Measurements from ENCODE around the gene MYMX. TPM values are rescaled to one million over a fixed set of nuclear protein-coding genes. Genes with fewer than 3 reads are reported as not detected.

Gene MYMX
- polyA plus RNA-seq, 3 donors from 2014 or later, result not detected

- Mint-ChIP-seq H3K27ac (no peak overlapping the region), H3K4me1 (peaks cover 12 to 28% of the 10 kb centered on the region in 2 donors), H3K27me3 (ENCODE audit: low read depth in 3 of 3) (peaks cover 4 to 21% (median 11%) of the 10 kb centered on the region in 3 donors), H3K4me3 (peak overlapping the region in 4 of 5 donors; percentile 42 to 61 (median 54)), H3K9me3 (no peaks in the 10 kb centered on the region), H3K36me3 (peaks cover 0 to under 1% (median 0%) of the 10 kb centered on the region in 3 donors)
- peak; percentile 30 to 44 (median 43) for DNase-seq
These were observed 2.5 kb downstream of the MYMX start for GRCh38 chr6:44219053-44219814.

- Mint-ChIP-seq H3K4me3 (peak overlapping the region in 3 of 5 donors; percentile 30 to 42 (median 40)), H3K9me3 (no peaks in the 10 kb centered on the region), H3K27me3 (ENCODE audit: low read depth in 3 of 3) (peaks cover 9 to 20% (median 11%) of the 10 kb centered on the region in 3 donors), H3K36me3 (no peaks in the 10 kb centered on the region), H3K4me1 (peaks cover 17 to 32% of the 10 kb centered on the region in 2 donors), H3K27ac (no peak overlapping the region)
- no peak for DNase-seq
These were observed 3.4 kb downstream of the MYMX start for GRCh38 chr6:44219815-44220784.

GRCh38 chr6:44220913-44221290, 4.2 kb downstream of the MYMX start:
- H3K36me3 Mint-ChIP-seq, result no peaks in the 10 kb centered on the region
- H3K4me1 Mint-ChIP-seq, result peaks cover 17 to 32% of the 10 kb centered on the region in 2 donors
- H3K27me3 Mint-ChIP-seq (ENCODE audit: low read depth in 3 of 3), result peaks cover 9 to 19% (median 11%) of the 10 kb centered on the region in 3 donors
- DNase-seq, result no peak
- no peaks in the 10 kb centered on the region for H3K9me3 Mint-ChIP-seq
- H3K27ac Mint-ChIP-seq, result peak overlapping the region in 1 of 6 donors; percentile 59
- peak overlapping the region in 1 of 5 donors; percentile 10 for H3K4me3 Mint-ChIP-seq

- Mint-ChIP-seq H3K9me3 (no peaks in the 10 kb centered on the region), H3K4me1 (peaks cover 17 to 32% of the 10 kb centered on the region in 2 donors), H3K27me3 (ENCODE audit: low read depth in 3 of 3) (peaks cover 9 to 17% (median 11%) of the 10 kb centered on the region in 3 donors), H3K4me3 (peak overlapping the region in 1 of 5 donors; percentile 10), H3K36me3 (no peaks in the 10 kb centered on the region), H3K27ac (peak overlapping the region in 2 of 6 donors; percentile 35 to 59)
- DNase-seq, result peak; percentile 63 to 67 (median 64)
These were observed 4.7 kb downstream of the MYMX start for GRCh38 chr6:44221291-44221960.

- Mint-ChIP-seq H3K27me3 (ENCODE audit: low read depth in 3 of 3) (peaks cover 9 to 14% (median 11%) of the 10 kb centered on the region in 3 donors), H3K4me1 (peaks cover 17 to 32% of the 10 kb centered on the region in 2 donors), H3K27ac (no peak overlapping the region), H3K9me3 (no peaks in the 10 kb centered on the region), H3K4me3 (peak overlapping the region in 1 of 5 donors; percentile 75), H3K36me3 (no peaks in the 10 kb centered on the region)
- no peak for DNase-seq
These were observed 5.2 kb downstream of the MYMX start for GRCh38 chr6:44221961-44222335.

- no peak for DNase-seq
- Mint-ChIP-seq H3K4me3 (peak overlapping the region; percentile 72 to 84 (median 81)), H3K27ac (no peak overlapping the region), H3K4me1 (peaks cover 17 to 32% of the 10 kb centered on the region in 2 donors), H3K27me3 (ENCODE audit: low read depth in 3 of 3) (peaks cover 9 to 14% (median 11%) of the 10 kb centered on the region in 3 donors), H3K9me3 (no peaks in the 10 kb centered on the region), H3K36me3 (no peaks in the 10 kb centered on the region)
These were observed 6.0 kb downstream of the MYMX start for GRCh38 chr6:44222486-44223318.

- Mint-ChIP-seq H3K27me3 (ENCODE audit: low read depth in 3 of 3) (peaks cover 9 to 11% (median 9%) of the 10 kb centered on the region in 3 donors), H3K9me3 (no peaks in the 10 kb centered on the region), H3K4me1 (peaks cover 17 to 29% of the 10 kb centered on the region in 2 donors), H3K36me3 (no peaks in the 10 kb centered on the region), H3K4me3 (peak within 1 kb of the TSS; percentile 75 to 84 (median 82)), H3K27ac (peak within 1 kb of the TSS in 2 of 6 donors; percentile 28 to 60)
- peak; percentile 70 to 78 (median 77) for DNase-seq
These were observed 6.7 kb downstream of the MYMX start, which contains the start of gene SLC29A1 for GRCh38 chr6:44223319-44224028. Gene SLC29A1 (plus strand): TSS chr6:44223595. CDS start chr6:44227314, 3,719 bp downstream.

GRCh38 chr6:44224029-44224964, 7.6 kb downstream of the MYMX start:
- Mint-ChIP-seq H3K36me3 (no peaks in the 10 kb centered on the region), H3K4me3 (peak overlapping the region; percentile 75 to 84 (median 81)), H3K27me3 (ENCODE audit: low read depth in 3 of 3) (peaks cover 6 to 8% (median 7%) of the 10 kb centered on the region in 3 donors), H3K4me1 (peaks cover 17 to 25% of the 10 kb centered on the region in 2 donors), H3K27ac (peak overlapping the region in 2 of 6 donors; percentile 28 to 60), H3K9me3 (no peaks in the 10 kb centered on the region)
- DNase-seq, result no peak

GRCh38 chr6:44224965-44225305, 8.2 kb downstream of the MYMX start:
- no peak for DNase-seq
- H3K27ac Mint-ChIP-seq, result no peak overlapping the region

GRCh38 chr6:44225579-44226325, 9.0 kb downstream of the MYMX start:
- no peak for DNase-seq
- Mint-ChIP-seq H3K27ac (no peak overlapping the region), H3K27me3 (ENCODE audit: low read depth in 3 of 3) (peaks cover 6 to 9% (median 7%) of the 10 kb centered on the region in 3 donors), H3K4me1 (peaks cover 17 to 19% of the 10 kb centered on the region in 2 donors), H3K9me3 (no peaks in the 10 kb centered on the region), H3K4me3 (peak overlapping the region in 1 of 5 donors; percentile 49), H3K36me3 (no peaks in the 10 kb centered on the region)

More at GRCh38 chr6:44224965-44225305, 8.2 kb downstream of the MYMX start:
- Mint-ChIP-seq H3K27me3 (ENCODE audit: low read depth in 3 of 3) (peaks cover 6 to 9% (median 7%) of the 10 kb centered on the region in 3 donors), H3K4me1 (peaks cover 17 to 21% of the 10 kb centered on the region in 2 donors), H3K36me3 (no peaks in the 10 kb centered on the region), H3K4me3 (peak overlapping the region in 2 of 5 donors; percentile 75 to 81), H3K9me3 (no peaks in the 10 kb centered on the region)
